Mesenchymal stem cell (in vitro differentiated cells and primary cell): ENCODE data around the gene THAP8.

ENCODE experiments used
- DNase-seq: peaks from one replicate; pipeline ENCODE4 v3.0.0-alpha.2; 2013
- H2AFZ ChIP-seq: one replicate; pipeline ENCODE4 v1.6.1; 2013; ENCODE audit warnings: low read depth, mild to moderate bottlenecking, control low read depth, inconsistent platforms, low read length, moderate library complexity
- H2AK5ac ChIP-seq: 2 replicates; pipeline ENCODE4 v1.6.1; 2013; ENCODE audit warnings: low read length, moderate library complexity, mild to moderate bottlenecking, inconsistent platforms; ENCODE audit not compliant: severe bottlenecking
- H2BK120ac ChIP-seq: one replicate; pipeline ENCODE4 v1.6.1; 2013; ENCODE audit warnings: low read depth, mild to moderate bottlenecking, inconsistent platforms, low read length, moderate library complexity
- H2BK12ac ChIP-seq, 2 experiments: one replicate each; pipeline ENCODE4 v1.6.1; 2013; ENCODE audit warnings: inconsistent platforms in 2 of 2, low read length in 2 of 2, mild to moderate bottlenecking in 2 of 2, moderate library complexity in 2 of 2, control low read depth in 1 of 2
- H2BK15ac ChIP-seq: one replicate; pipeline ENCODE4 v1.6.1; 2013; ENCODE audit warnings: mild to moderate bottlenecking, low read depth, inconsistent platforms; ENCODE audit not compliant: poor library complexity, severe bottlenecking
- H2BK5ac ChIP-seq: 2 replicates; pipeline ENCODE4 v1.6.1; 2013; ENCODE audit warnings: low read depth, mild to moderate bottlenecking, low read length, control low read depth, inconsistent platforms; ENCODE audit not compliant: poor library complexity, severe bottlenecking
- H3K14ac ChIP-seq, 2 experiments: one replicate each; pipeline ENCODE4 v1.6.1; 2013; ENCODE audit warnings: inconsistent platforms in 2 of 2, low read length in 2 of 2, control low read depth in 1 of 2, mild to moderate bottlenecking in 1 of 2, moderate library complexity in 1 of 2
- H3K18ac ChIP-seq, 2 experiments: one replicate each; pipeline ENCODE4 v1.6.1; 2013; ENCODE audit warnings: inconsistent platforms in 2 of 2, low read length in 2 of 2, control low read depth in 1 of 2, low read depth in 1 of 2, mild to moderate bottlenecking in 1 of 2
- H3K23ac ChIP-seq, 2 experiments: one replicate each; pipeline ENCODE4 v1.6.1; 2013; ENCODE audit warnings: inconsistent platforms in 2 of 2, low read length in 2 of 2, mild to moderate bottlenecking in 2 of 2, moderate library complexity in 2 of 2, control low read depth in 1 of 2
- H3K27ac ChIP-seq: 2 replicates; pipeline ENCODE4 v1.5.1; 2013; ENCODE audit warnings: mild to moderate bottlenecking, moderate library complexity, low read length, control low read depth, inconsistent platforms; ENCODE audit not compliant: poor library complexity, severe bottlenecking
- H3K27me3 ChIP-seq, 2 experiments: 2 replicates each; pipeline versions ENCODE4 v1.6.1 to v1.7.0; 2013; ENCODE audit warnings: low read length in 2 of 2, mild to moderate bottlenecking in 2 of 2, moderate library complexity in 2 of 2, control low read depth in 1 of 2, inconsistent platforms in 1 of 2; ENCODE audit not compliant: control insufficient read depth in 1 of 2, insufficient read depth in 1 of 2
- H3K36me3 ChIP-seq, 2 experiments: 2 replicates each; pipeline versions ENCODE4 v1.6.1 to v1.7.0; 2013; ENCODE audit warnings: low read length in 2 of 2, control low read depth in 1 of 2, inconsistent platforms in 1 of 2, low read depth in 1 of 2, mild to moderate bottlenecking in 1 of 2; ENCODE audit not compliant: insufficient read depth in 2 of 2, control insufficient read depth in 1 of 2
- H3K4ac ChIP-seq, 2 experiments: one replicate each; pipeline ENCODE4 v1.6.1; 2013; ENCODE audit warnings: inconsistent platforms in 2 of 2, low read length in 2 of 2, mild to moderate bottlenecking in 2 of 2, moderate library complexity in 2 of 2, control low read depth in 1 of 2, low read depth in 1 of 2
- H3K4me1 ChIP-seq: 2 replicates; pipeline ENCODE4 v1.6.1; 2013; ENCODE audit warnings: low read depth, low read length, control low read depth; ENCODE audit not compliant: control insufficient read depth, insufficient read depth
- H3K4me2 ChIP-seq: 2 replicates; pipeline ENCODE4 v1.6.1; 2013; ENCODE audit warnings: low read length, mild to moderate bottlenecking, inconsistent platforms; ENCODE audit not compliant: poor library complexity, severe bottlenecking
- H3K4me3 ChIP-seq, 2 experiments: 2 replicates each; pipeline versions ENCODE4 v1.5.1 to v1.7.0; 2013; ENCODE audit warnings: low read length in 2 of 2, mild to moderate bottlenecking in 2 of 2, control low read depth in 1 of 2, low read depth in 1 of 2; ENCODE audit not compliant: insufficient read depth in 1 of 2
- H3K79me1 ChIP-seq: replicated peaks from 2 replicates; pipeline ENCODE4 v1.6.1; 2013; ENCODE audit warnings: mild to moderate bottlenecking, control low read depth, low read length, inconsistent platforms; ENCODE audit not compliant: poor library complexity, severe bottlenecking
- H3K9ac ChIP-seq: 2 replicates; pipeline ENCODE4 v1.7.0; 2013; ENCODE audit warnings: mild to moderate bottlenecking, low read length, moderate library complexity
- H3K9me3 ChIP-seq: 2 replicates; pipeline ENCODE4 v1.7.0; 2013; ENCODE audit warnings: mild to moderate bottlenecking, low read length; ENCODE audit not compliant: control insufficient read depth
- H4K8ac ChIP-seq: one replicate; pipeline ENCODE4 v1.6.1; 2013; ENCODE audit warnings: inconsistent platforms, mild to moderate bottlenecking, low read length, moderate library complexity
- H4K91ac ChIP-seq: one replicate; pipeline ENCODE4 v1.6.1; 2013; ENCODE audit warnings: mild to moderate bottlenecking, low read length, inconsistent platforms
- WGBS: methylation state at CpG from one replicate; pipeline ENCODE4 v1.1.7; 2013; ENCODE audit warnings: mixed read lengths; 5-methylcytosine and 5-hydroxymethylcytosine counted together

The THAP8 gene

GRCh38 chr19:36093146-36093662 lies 39.1 kb upstream of the THAP8 start:
- no peaks in the 10 kb centered on the region for H3K79me1 ChIP-seq
- no peak overlapping the region for H2BK12ac ChIP-seq
- no peaks in the 10 kb centered on the region for H3K27me3 ChIP-seq
- H2BK15ac ChIP-seq: no peak overlapping the region
- no peak overlapping the region for H2AFZ ChIP-seq
- H3K9me3 ChIP-seq: no peaks in the 10 kb centered on the region
- no peak overlapping the region for H3K4ac ChIP-seq
- H2AK5ac ChIP-seq: no peak overlapping the region
- H4K8ac ChIP-seq: no peak overlapping the region
- no peak overlapping the region for H3K9ac ChIP-seq
- H2BK120ac ChIP-seq: no peak overlapping the region
- peaks cover 0 to 36% of the 10 kb centered on the region in 2 experiments for H3K36me3 ChIP-seq
- no peak overlapping the region for H3K4me3 ChIP-seq
- H3K14ac ChIP-seq: no peak overlapping the region
- H4K91ac ChIP-seq: no peak overlapping the region
- H3K23ac ChIP-seq: no peak overlapping the region
- no peak overlapping the region for H3K4me2 ChIP-seq
- no peak overlapping the region for H3K18ac ChIP-seq
- no peak overlapping the region for H3K27ac ChIP-seq
- DNase-seq: no peak
- H3K4me1 ChIP-seq: no peaks in the 10 kb centered on the region
- no peak overlapping the region for H2BK5ac ChIP-seq
- WGBS: 98% methylated on average over 3 of the region's 5 CpGs

GRCh38 chr19:36092566-36092965 lies 38.5 kb upstream of the THAP8 start:
- no peak overlapping the region for H3K4me3 ChIP-seq
- no peak overlapping the region for H2AK5ac ChIP-seq
- WGBS: 99% methylated on average over 7 of the region's 7 CpGs
- peaks cover 0 to 36% of the 10 kb centered on the region in 2 experiments for H3K36me3 ChIP-seq
- no peak overlapping the region for H2BK12ac ChIP-seq
- no peak for DNase-seq
- no peaks in the 10 kb centered on the region for H3K79me1 ChIP-seq
- no peaks in the 10 kb centered on the region for H3K9me3 ChIP-seq
- no peak overlapping the region for H3K4me2 ChIP-seq
- H3K27ac ChIP-seq: no peak overlapping the region
- H2AFZ ChIP-seq: no peak overlapping the region
- H3K4ac ChIP-seq: no peak overlapping the region
- H3K14ac ChIP-seq: no peak overlapping the region
- no peaks in the 10 kb centered on the region for H3K27me3 ChIP-seq
- no peak overlapping the region for H4K91ac ChIP-seq
- no peaks in the 10 kb centered on the region for H3K4me1 ChIP-seq
- no peak overlapping the region for H3K18ac ChIP-seq
- H2BK5ac ChIP-seq: no peak overlapping the region
- no peak overlapping the region for H2BK15ac ChIP-seq
- H4K8ac ChIP-seq: no peak overlapping the region
- H3K23ac ChIP-seq: no peak overlapping the region
- H2BK120ac ChIP-seq: no peak overlapping the region
- H3K9ac ChIP-seq: no peak overlapping the region

GRCh38 chr19:36090910-36091695 lies 37.0 kb upstream of the THAP8 start:
- Histone ChIP-seq H3K27me3 (no peaks in the 10 kb centered on the region), H2AK5ac (no peak overlapping the region), H2BK5ac (no peak overlapping the region), H3K9me3 (no peaks in the 10 kb centered on the region), H3K4me1 (no peaks in the 10 kb centered on the region), H2AFZ (no peak overlapping the region), H3K4me3 (no peak overlapping the region), H3K18ac (no peak overlapping the region), H4K91ac (no peak overlapping the region), H3K27ac (no peak overlapping the region), H3K14ac (no peak overlapping the region), H3K79me1 (no peaks in the 10 kb centered on the region), H2BK120ac (no peak overlapping the region), H2BK15ac (no peak overlapping the region), H2BK12ac (no peak overlapping the region), H3K4me2 (no peak overlapping the region), H3K9ac (no peak overlapping the region), H4K8ac (no peak overlapping the region), H3K23ac (no peak overlapping the region), H3K36me3 (peaks cover 0 to 36% of the 10 kb centered on the region in 2 experiments), H3K4ac (no peak overlapping the region)
- 89% methylated on average over 12 of the region's 13 CpGs for WGBS
- DNase-seq: no peak

DNA sequence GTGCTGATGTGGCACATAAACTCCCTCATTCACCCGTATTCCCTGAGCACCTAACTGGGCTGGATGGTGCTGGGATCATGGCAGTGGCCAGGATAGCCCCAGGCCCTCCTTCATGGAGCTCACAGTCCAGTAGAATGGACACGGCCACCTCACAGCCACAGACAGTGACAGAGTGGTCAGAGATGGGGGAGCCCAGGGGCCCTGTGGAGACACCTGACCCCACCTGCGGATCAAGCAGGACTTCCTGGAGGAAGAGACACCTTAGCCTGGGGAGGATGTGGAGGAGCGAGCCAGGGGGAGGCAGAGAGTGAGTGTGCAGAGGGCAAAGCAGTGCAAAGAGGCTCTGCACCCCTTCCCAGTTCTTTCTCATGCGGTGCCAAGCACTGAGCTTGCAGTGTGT lies 35.8 kb upstream of the THAP8 start:
- Histone ChIP-seq H3K18ac (no peak overlapping the region), H2BK12ac (no peak overlapping the region), H3K27me3 (no peaks in the 10 kb centered on the region), H4K91ac (no peak overlapping the region), H2AFZ (no peak overlapping the region), H3K9ac (no peak overlapping the region), H3K9me3 (no peaks in the 10 kb centered on the region), H2BK5ac (no peak overlapping the region), H2BK120ac (no peak overlapping the region), H3K79me1 (no peaks in the 10 kb centered on the region), H3K23ac (no peak overlapping the region), H3K4me2 (no peak overlapping the region), H3K4me3 (no peak overlapping the region), H3K36me3 (peaks cover 0 to 36% of the 10 kb centered on the region in 2 experiments), H3K4me1 (no peaks in the 10 kb centered on the region), H3K14ac (no peak overlapping the region), H2BK15ac (no peak overlapping the region), H2AK5ac (no peak overlapping the region), H3K4ac (no peak overlapping the region), H4K8ac (no peak overlapping the region), H3K27ac (no peak overlapping the region)
- DNase-seq: no peak
- WGBS: 95% methylated on average over 5 of the region's 5 CpGs
